GM11168 (cell line): ENCODE data around the gene NR3C1.

Experiments
- in situ Hi-C: fragments of 300-500 bp; cut with MboI; formaldehyde crosslinking; loops from one replicate; pipeline ENCODE4 v1.12.0; 2022; ENCODE audit warnings: low sequenced_read_pairs; ENCODE audit not compliant: unreplicated experiment

The NR3C1 gene

DNA sequence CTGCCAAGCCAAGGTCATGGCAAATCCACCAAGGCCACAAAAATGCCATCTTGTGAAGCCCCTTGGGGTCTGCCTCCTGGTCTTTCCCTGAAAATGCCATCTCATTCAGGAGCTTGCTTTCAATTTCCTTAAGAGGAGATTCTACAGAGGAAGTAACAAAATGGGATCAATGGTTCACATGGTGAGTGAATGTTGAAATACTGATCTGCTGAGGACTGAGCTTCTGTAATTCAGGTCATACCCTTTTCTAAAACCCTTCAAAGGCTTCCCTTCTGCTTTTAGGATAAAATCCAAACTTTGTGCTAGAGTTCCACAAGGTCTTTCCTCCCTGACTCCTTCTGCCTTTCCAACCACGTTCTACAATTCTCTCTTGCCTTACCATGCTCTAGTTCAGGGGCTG is 24.7 kb upstream of the NR3C1 start:
- in situ Hi-C loops, result loop anchor here (25.0 kb wide), 1 partner anchor 534 kb away; no protein-coding TSS in a partner anchor

GRCh38 chr5:143427122-143427735 is 23.7 kb upstream of the NR3C1 start:
- in situ Hi-C loops, result loop anchor here (25.0 kb wide), 1 partner anchor 535 kb away; no protein-coding TSS in a partner anchor

- in situ Hi-C loops, result loop anchor here (25.0 kb wide), 1 partner anchor 536 kb away; no protein-coding TSS in a partner anchor
Observed at GRCh38 chr5:143426437-143426991, 23.0 kb upstream of the NR3C1 start.

GRCh38 chr5:143425835-143426234 is 22.3 kb upstream of the NR3C1 start:
- in situ Hi-C loops, result loop anchor here (25.0 kb wide), 1 partner anchor 536 kb away; no protein-coding TSS in a partner anchor

DNA sequence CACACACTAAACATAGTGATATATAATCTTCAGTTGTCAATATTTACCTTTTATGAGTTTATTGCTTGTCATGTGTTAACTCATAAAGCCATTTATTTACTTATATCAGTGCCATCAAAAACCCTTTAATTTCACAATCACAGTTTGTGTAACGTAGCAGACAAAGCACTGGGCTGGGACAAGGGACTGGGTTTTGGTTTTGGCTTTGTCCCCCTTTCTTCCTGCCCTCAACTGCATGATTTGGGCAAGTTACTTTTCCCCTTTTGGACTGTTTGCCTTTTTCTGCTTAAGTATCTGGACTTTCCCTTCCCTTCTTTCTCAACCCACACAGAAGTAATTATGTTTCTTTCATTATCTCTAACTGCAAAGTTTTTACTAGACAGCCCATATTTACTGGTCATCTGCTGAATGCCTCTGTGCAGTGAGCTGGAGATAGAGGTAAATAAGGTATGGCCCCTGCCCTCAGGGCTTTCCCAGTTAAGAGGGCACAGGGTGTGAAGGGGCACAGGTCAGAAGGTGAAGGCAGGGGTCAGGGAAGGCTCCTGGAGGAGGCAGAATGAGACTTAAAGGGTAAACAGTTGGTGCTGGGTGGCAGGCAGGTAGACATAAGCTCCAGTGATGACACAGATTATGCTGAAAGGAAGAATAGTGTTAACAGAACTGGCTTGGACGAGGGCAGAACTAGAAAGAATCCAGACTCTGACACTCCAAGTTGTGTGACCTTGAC is 14.8 kb upstream of the NR3C1 start:
- in situ Hi-C loops, result no loop called here

- in situ Hi-C loops, result no loop called here
Observed at GRCh38 chr5:143417503-143418139, 14.1 kb upstream of the NR3C1 start.

DNA sequence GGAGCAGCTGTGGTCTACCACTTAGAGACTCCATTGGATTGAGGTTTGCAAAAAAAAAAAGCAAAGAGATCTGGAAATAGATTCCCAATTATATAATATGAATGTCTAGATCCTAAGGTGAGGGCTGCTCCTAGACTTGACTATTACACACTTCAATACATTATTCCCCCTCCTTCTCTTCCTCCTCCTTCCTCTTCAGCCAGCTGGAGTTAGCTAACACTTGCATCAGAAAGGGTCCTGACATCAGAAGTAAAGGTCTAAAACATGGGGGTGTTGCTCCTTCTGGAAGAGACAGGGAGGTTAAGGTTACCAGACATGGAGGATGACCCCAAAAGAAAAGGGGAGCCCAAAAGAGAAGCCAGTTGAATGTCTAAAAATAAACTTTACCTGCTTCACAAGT is 12.9 kb upstream of the NR3C1 start:
- in situ Hi-C loops, result no loop called here

DNA sequence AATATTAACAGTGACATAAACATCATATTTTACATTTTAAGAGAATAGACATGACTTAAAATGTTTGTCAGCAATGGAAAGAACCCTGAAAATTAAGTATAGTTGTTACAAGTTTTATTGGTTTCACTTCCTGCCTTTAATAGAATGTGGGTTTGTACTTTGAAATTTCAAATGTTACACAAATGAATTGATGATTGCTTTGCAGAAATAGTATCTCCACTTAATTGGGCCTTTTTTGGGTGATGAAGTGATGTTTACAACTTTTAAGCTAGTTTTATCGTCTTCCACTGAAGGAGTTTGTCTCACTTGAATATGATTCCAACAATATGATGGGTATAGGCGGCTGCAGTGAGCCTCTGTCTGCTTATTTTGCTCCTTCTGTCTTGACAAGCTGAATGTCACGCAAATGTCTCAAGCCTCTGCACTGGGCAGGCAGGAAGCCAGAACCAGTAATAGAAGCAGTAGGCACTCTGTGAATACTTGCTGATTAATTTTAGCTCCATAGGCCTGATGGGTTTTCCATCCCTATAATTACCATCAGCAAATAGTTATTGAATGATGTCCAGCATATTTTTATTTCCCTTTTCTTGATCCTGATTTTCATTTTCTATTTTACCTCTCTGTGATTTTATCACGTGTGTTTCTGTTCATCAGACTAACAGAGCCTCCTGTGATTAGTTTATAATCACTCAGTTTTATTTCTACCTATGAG is 10.6 kb upstream of the NR3C1 start:
- in situ Hi-C loops, result no loop called here

- in situ Hi-C loops, result no loop called here
Observed at GRCh38 chr5:143412661-143413342, 9.3 kb upstream of the NR3C1 start.

DNA sequence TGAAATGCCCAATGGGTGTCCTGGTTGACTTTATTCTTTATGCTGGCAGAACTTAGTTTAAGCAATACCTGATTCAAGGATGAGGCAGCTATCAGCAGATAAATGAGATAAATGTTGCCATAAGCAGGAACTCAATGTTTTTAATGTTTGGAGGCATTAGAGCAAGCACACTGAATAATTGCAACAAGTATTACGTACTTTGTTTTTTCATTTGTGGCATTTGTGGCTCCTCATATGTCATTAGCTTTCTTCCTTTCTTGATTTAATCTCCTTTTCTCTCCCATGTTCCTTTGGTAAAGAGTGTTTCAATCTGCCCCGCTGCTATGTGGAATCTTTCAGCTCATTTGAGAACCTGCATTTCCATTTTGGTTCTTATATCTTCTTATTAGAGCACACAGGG is 6.4 kb upstream of the NR3C1 start:
- in situ Hi-C loops, result loop anchor here (10.0 kb wide), 2 partner anchors 385 to 415 kb away; no protein-coding TSS in a partner anchor

DNA sequence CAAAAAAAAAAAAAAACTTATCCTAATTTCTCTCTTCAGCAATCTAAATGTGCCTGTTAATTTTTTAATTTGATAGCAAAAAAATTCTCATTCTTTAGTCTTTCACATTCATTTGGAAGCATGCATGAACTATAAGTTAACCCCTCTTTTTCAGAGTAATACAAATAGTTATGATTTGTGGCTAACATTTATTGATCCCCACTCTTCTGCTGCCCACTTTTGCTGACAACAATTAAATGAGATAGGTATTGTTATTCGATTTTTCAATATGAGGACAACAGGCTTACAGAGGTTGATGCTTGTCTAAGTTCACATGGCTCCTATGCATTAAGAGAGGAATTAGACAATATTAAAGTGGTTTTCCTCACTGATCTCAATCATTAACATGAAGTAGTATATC is 2.9 kb upstream of the NR3C1 start:
- in situ Hi-C loops, result loop anchor here (10.0 kb wide), 2 partner anchors 382 to 418 kb away; no protein-coding TSS in a partner anchor

DNA sequence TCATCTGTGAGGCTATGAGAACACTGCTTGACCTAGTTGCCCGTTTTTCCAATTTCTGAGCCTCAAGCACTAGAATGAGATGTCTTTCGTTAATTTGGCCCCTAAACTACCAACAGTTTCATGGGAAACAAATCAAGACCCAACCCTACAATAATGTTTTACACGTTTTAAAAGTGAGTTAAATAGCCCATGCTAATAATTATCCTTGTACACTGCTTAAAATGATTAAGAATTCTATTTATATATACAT is 2.3 kb upstream of the NR3C1 start:
- in situ Hi-C loops, result loop anchor here (10.0 kb wide), 2 partner anchors 381 to 419 kb away; no protein-coding TSS in a partner anchor

- in situ Hi-C loops, result loop anchor here (10.0 kb wide), 2 partner anchors 380 to 420 kb away; no protein-coding TSS in a partner anchor
Observed at GRCh38 chr5:143405063-143405848, 1.8 kb upstream of the NR3C1 start.

DNA sequence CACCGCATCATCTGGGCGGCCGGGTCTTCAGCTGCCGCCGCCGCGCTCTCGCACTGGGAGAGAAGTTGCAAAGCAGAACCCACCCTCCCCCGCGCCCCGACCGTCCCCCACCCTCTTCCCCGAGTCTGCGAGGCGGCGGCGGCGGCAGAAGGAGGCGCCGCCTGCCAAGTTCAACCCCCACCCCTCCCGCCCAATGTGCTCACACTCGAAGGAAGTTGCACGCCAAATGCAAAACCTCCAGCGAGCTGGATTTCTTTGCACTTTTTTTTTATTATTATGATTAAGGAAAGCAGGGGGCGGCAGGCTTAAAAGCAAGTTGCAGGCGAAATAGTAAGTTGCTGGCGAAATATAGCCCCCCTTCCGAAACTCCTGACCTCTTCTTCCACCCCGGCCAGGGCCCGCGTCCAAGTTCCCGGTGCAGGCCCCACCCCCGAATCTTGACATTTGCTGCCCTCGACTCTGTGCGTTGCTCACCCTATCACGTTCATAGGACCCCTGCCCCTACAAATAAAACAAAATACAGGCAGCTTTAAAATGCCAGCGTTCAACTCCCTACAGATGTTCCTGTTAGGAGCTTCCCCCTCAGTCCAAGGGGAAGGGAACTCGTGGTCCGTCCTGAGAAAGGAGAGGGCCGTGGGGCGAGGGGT is 1.1 kb upstream of the NR3C1 start:
- in situ Hi-C loops, result loop anchor here (10.0 kb wide), 2 partner anchors 380 to 420 kb away; no protein-coding TSS in a partner anchor

GRCh38 chr5:143403334-143403592 is 223 bp downstream of the NR3C1 start:
- in situ Hi-C loops, result loop anchor here (10.0 kb wide), 2 partner anchors 378 to 422 kb away; no protein-coding TSS in a partner anchor

DNA sequence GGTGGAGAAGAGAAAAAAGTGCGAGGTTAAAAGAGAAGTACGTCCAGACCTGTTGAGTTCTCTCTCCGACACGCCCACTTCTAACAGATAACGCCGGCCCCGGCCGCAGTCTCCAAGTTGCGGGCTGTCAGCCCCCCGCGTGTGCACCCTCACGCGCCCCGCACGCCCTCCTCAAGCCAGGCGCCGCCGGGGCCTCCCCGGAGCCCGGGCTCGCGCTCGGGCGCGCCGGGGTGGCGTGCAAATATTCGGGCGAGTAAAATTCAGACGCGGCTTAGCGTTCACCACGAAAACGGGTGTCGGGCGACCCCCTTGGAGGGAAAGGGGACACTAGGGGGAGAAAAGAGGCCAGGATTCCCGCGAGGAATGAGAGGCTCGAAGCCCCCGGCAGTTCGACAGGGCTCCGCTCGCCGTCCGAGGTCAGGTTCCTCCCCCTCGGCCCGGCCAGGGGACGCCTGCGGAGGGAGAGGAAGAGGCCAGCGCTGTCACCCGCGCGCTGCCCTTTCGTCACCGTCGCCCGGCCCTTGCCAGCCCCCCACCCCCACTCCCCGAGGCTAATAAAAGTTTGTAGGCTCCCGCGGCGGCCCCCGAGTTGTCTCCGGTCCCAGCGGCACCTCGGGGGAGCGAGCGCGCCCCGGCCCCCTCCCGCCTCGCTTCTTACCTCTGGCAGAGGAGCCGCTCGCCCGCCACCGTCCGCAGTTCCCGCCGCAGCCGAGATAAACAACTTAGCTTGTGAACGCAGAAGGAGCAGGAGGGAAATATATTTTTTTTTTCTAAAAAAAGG is 743 bp downstream of the NR3C1 start:
- in situ Hi-C loops, result loop anchor here (10.0 kb wide), 2 partner anchors 378 to 422 kb away; no protein-coding TSS in a partner anchor

DNA sequence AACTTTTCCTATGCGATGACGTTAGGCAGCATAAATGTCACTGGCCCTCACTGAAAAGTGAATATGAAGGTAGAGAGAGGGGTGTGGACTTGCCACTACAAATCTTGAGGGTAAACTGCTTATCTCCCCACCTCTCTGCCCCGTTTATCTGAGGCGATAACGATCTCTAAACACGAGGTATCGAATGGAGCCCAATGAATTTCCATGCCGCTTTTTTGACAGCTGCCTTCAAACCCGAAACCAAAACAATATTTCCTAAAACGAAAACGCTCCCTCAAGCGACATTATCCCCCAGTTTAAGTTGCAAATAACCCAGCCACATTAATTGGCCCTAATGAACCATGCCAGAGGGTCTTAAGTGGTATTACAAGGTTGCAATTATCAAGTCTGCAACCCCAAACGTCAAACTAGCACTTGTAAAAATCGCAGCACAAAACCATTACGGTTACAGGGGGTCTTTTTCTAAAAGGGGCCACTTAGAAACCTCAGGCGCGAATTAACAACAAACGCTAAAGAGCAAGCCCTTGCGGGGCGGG is 1.4 kb downstream of the NR3C1 start:
- in situ Hi-C loops, result loop anchor here (10.0 kb wide), 2 partner anchors 377 to 423 kb away; no protein-coding TSS in a partner anchor
